C4-2B (cell line): Measurements from ENCODE around the gene USP11.

Experiments
- ZFX ChIP-seq: fragments of 450-650 bp; IDR thresholded peaks from 2 replicates; pipeline ENCODE4 v1.6.1; 2017
- TF ChIP-seq, protein P1 (sequence below): fragments of 450-650 bp; conservative IDR thresholded peaks from 2 replicates; pipeline ENCODE4 v1.5.1; 2017; ENCODE audit warnings: mild to moderate bottlenecking

DNA sequence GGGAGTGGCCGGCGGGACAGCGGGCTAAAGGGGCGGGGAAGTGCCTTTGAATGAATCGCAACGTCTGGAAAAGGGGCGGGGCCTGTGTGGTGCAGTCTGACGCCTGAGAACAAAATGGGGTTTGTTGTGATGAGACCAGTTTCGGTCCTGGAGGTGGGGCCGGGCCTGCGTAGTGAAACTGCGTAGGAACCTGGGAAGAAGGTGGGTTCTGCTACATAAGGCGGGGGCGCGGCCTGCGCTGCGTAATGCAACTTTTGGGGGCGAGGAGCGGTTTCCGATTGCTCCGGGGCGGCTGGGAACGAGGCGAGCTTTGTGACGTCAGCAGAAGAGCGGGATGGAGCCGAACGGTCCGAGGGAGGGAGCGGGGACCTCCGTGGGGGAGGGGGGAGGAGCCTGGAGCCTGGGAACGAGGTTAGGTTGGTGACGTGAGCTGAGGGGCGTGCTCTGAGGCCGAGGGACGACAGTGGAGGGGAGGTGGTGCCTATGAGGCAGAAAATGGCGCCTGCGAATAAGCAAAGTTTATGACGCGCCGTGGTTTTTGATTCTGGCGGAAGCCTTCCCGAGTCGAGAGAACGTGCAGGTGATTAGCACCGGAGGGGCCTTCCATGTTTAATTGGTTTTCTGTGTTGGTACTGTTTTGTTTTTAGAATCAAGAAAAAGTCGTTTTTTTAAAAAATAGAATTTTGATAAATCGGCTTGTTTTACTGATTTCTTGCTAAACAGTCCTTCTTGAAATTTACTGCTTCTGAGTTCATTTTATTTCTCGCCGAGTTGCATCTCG, 714 bp downstream of the USP11 start:
- TF ChIP-seq, protein P1, sequence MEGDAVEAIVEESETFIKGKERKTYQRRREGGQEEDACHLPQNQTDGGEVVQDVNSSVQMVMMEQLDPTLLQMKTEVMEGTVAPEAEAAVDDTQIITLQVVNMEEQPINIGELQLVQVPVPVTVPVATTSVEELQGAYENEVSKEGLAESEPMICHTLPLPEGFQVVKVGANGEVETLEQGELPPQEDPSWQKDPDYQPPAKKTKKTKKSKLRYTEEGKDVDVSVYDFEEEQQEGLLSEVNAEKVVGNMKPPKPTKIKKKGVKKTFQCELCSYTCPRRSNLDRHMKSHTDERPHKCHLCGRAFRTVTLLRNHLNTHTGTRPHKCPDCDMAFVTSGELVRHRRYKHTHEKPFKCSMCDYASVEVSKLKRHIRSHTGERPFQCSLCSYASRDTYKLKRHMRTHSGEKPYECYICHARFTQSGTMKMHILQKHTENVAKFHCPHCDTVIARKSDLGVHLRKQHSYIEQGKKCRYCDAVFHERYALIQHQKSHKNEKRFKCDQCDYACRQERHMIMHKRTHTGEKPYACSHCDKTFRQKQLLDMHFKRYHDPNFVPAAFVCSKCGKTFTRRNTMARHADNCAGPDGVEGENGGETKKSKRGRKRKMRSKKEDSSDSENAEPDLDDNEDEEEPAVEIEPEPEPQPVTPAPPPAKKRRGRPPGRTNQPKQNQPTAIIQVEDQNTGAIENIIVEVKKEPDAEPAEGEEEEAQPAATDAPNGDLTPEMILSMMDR: no peak
- TF ChIP-seq ZFX: no peak
